Activated naive CD8-positive, alpha-beta T cell treated with anti-CD3 and anti-CD28 coated beads, Interleukin-2, amount 10 ng/mL, durations not matched to agents 7 days and 5 days (primary cell): ENCODE data around the gene NIPSNAP3A. TPM values are rescaled to one million over a fixed set of nuclear protein-coding genes. Genes with fewer than 3 reads are reported as not detected.

Experiments
- ATAC-seq: fragments of 150-1000 bp; cut with Tn5 transposase; one replicate; pipeline ENCODE4 v1.10.0; 2021; ENCODE audit warnings: low read depth, moderate library complexity
- POLR2A ChIA-PET: fragments of 350-600 bp; sonication (Branson Sonifier 250); formaldehyde crosslinking; loops from one replicate; lab custom pipeline; 2021; ENCODE audit warnings: antibody characterized with exemption; lab: Charles Lee
- DNase-seq: peaks from one replicate; pipeline ENCODE4 v3.0.0; 2021
- H3K27ac Mint-ChIP-seq: one replicate; pipeline ENCODE4 v1.8.0; 2022; ENCODE audit warnings: mild to moderate bottlenecking, mixed read lengths
- H3K27me3 Mint-ChIP-seq: one replicate; pipeline ENCODE4 v1.8.0; 2022; ENCODE audit warnings: mild to moderate bottlenecking, moderate library complexity, mixed read lengths
- H3K36me3 Mint-ChIP-seq: one replicate; pipeline ENCODE4 v1.8.0; 2021; ENCODE audit warnings: mild to moderate bottlenecking, mixed read lengths
- H3K4me1 Mint-ChIP-seq: one replicate; pipeline ENCODE4 v1.8.0; 2021; ENCODE audit warnings: mixed read lengths
- H3K4me3 Mint-ChIP-seq: one replicate; pipeline ENCODE4 v1.8.0; 2022; ENCODE audit warnings: mild to moderate bottlenecking, moderate library complexity, mixed read lengths
- H3K9me3 Mint-ChIP-seq: one replicate; pipeline ENCODE4 v1.8.0; 2021; ENCODE audit warnings: mixed read lengths
- total RNA-seq, 2 experiments: library from RNA; stranded (reverse); gene quantifications; one replicate each; pipeline ENCODE4 v1.2.3, GENCODE V29; 2021

NIPSNAP3A gene
- total RNA-seq, 2 experiments from 2014 or later = 18.3 to 18.7 TPM

GRCh38 chr9:104800068-104800785 is 52.7 kb downstream of the NIPSNAP3A start:
- H3K36me3 Mint-ChIP-seq = no peaks in the 10 kb centered on the region

DNA sequence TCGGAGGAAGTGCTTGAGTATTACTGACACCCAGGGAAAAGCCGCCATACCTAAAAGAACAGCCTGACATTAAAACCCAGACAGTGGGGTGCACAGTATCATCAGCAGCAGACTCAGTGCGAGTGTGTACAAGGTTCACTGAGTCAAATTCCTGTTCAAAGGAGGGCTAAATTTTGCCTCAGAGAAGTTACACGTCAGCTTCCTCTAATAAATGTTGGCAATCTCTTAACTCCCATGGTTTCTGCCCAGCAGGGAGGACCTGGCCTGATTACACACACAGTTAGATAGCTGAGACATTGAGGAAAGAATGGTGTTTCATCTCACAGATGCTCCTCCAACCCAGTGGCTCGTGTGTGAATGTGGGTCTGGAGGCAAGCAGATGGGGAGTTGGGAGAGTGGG is 54.6 kb downstream of the NIPSNAP3A start:
- no peak for ATAC-seq
- H3K4me3 Mint-ChIP-seq = no peak overlapping the region
- POLR2A ChIA-PET = no interaction called here
- no peak overlapping the region for H3K27ac Mint-ChIP-seq
- H3K9me3 Mint-ChIP-seq = no peaks in the 10 kb centered on the region
- DNase-seq = no peak
- H3K4me1 Mint-ChIP-seq = no peaks in the 10 kb centered on the region
- no peaks in the 10 kb centered on the region for H3K36me3 Mint-ChIP-seq
- no peaks in the 10 kb centered on the region for H3K27me3 Mint-ChIP-seq

More at GRCh38 chr9:104800068-104800785, 52.7 kb downstream of the NIPSNAP3A start:
- POLR2A ChIA-PET = interaction anchor here (0.6 kb wide), 1 partner anchor 185 kb away, joined by 4 read pairs; no protein-coding TSS in a partner anchor
- Mint-ChIP-seq H3K4me1 (no peaks in the 10 kb centered on the region), H3K27me3 (no peaks in the 10 kb centered on the region), H3K27ac (no peak overlapping the region), H3K4me3 (no peak overlapping the region), H3K9me3 (no peaks in the 10 kb centered on the region)
- DNase-seq (no peak), ATAC-seq (no peak)

DNA sequence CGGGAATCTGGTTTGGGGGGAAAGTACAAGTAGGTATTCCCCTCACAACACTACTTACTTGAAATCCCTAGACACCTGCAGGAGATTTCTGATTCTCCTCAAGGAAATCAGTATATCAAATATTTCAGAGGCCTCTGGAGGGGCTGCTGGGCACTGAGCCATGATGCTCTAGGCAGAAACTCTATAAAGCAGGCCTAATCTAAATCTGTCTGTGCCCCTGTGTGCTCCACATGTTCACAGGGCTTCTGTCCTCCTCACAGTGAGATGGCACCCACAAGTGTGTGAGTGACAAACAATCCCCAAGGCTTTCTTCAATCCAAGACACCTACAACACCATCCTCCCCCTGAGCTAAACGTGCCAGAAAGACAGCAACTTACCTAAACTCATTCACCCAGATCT is 55.4 kb downstream of the NIPSNAP3A start:
- Mint-ChIP-seq H3K36me3 (no peaks in the 10 kb centered on the region), H3K4me1 (no peaks in the 10 kb centered on the region), H3K4me3 (no peak overlapping the region), H3K27ac (no peak overlapping the region), H3K9me3 (no peaks in the 10 kb centered on the region), H3K27me3 (no peaks in the 10 kb centered on the region)
- no peak for ATAC-seq
- POLR2A ChIA-PET = no interaction called here
- no peak for DNase-seq

GRCh38 chr9:104805441-104805840 is 58.0 kb downstream of the NIPSNAP3A start:
- ATAC-seq (no peak), DNase-seq (no peak)
- POLR2A ChIA-PET = no interaction called here
- Mint-ChIP-seq H3K9me3 (no peaks in the 10 kb centered on the region), H3K36me3 (no peaks in the 10 kb centered on the region), H3K4me3 (no peak overlapping the region), H3K27ac (no peak overlapping the region), H3K27me3 (no peaks in the 10 kb centered on the region), H3K4me1 (no peaks in the 10 kb centered on the region)

DNA sequence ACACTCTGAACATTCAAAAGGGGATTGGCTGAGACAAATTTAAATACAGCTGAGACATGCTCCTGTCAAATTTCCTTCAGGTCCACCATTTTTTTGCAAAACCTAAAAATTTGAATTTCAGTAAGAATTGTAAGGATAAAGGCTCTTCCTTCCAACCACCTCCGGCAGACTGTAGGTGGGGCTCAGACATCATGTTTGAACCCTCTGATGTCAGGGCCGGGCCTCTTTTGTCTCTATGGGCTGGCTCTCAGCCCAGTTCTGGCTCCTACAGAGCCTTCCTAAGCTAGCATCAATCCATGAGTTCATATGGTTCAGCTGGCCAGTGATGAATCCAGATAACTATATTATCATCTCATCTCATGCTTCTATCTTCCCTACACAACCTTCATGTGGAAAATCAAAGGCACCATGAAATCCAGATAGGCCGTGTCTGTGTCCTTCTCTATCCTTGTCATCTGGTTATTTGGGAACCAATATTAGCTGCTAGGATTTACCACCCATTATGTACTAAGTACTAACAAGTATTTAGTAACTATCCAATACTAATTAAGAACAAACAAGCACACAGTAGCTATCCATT is 60.6 kb downstream of the NIPSNAP3A start:
- H3K4me1 Mint-ChIP-seq = no peaks in the 10 kb centered on the region
- H3K27ac Mint-ChIP-seq = no peak overlapping the region
- H3K4me3 Mint-ChIP-seq = no peak overlapping the region
- H3K27me3 Mint-ChIP-seq = no peaks in the 10 kb centered on the region
- ATAC-seq (no peak), DNase-seq (no peak)
- H3K9me3 Mint-ChIP-seq = no peaks in the 10 kb centered on the region
- POLR2A ChIA-PET = no interaction called here
- H3K36me3 Mint-ChIP-seq = no peaks in the 10 kb centered on the region

Other genes with a start within 250 kb of the NIPSNAP3A start
- not detected for gene OR13F1, start 243.4 kb upstream of the NIPSNAP3A start, total RNA-seq
- gene OR13C4, start 220.5 kb upstream of the NIPSNAP3A start, total RNA-seq = not detected
- gene OR13C3, start 210.8 kb upstream of the NIPSNAP3A start, total RNA-seq = not detected
- gene OR13C8, start 178.5 kb upstream of the NIPSNAP3A start, total RNA-seq = not detected
- gene OR13C5, start 148.3 kb upstream of the NIPSNAP3A start, total RNA-seq = not detected
- gene OR13C2, start 142.1 kb upstream of the NIPSNAP3A start, total RNA-seq = not detected
- not detected for gene OR13C9, start 129.5 kb upstream of the NIPSNAP3A start, total RNA-seq
- not detected for gene OR13D1, start 53.2 kb upstream of the NIPSNAP3A start, total RNA-seq
- 1 to 10 TPM in 1 of 2 experiments, under 1 TPM in 1; 0.96 to 1.1 TPM for gene NIPSNAP3B, start 16.4 kb downstream of the NIPSNAP3A start, total RNA-seq
- gene ABCA1, start 180.5 kb downstream of the NIPSNAP3A start, total RNA-seq = 1 to 10 TPM; 1.4 to 2.0 TPM